Measurements from ENCODE around the gene CACNB1.
A peak's percentile ranks its signal among the peaks of the same experiment; 100 is the strongest.

CACNB1 gene

GRCh38 chr17:39239640-39240314 lies 42.3 kb upstream of the CACNB1 start:
- no peak overlapping the region for H3K4me3 ChIP-seq (ENCODE audit: control insufficient read depth, low read depth, low read length)
- TF ChIP-seq, protein P1, sequence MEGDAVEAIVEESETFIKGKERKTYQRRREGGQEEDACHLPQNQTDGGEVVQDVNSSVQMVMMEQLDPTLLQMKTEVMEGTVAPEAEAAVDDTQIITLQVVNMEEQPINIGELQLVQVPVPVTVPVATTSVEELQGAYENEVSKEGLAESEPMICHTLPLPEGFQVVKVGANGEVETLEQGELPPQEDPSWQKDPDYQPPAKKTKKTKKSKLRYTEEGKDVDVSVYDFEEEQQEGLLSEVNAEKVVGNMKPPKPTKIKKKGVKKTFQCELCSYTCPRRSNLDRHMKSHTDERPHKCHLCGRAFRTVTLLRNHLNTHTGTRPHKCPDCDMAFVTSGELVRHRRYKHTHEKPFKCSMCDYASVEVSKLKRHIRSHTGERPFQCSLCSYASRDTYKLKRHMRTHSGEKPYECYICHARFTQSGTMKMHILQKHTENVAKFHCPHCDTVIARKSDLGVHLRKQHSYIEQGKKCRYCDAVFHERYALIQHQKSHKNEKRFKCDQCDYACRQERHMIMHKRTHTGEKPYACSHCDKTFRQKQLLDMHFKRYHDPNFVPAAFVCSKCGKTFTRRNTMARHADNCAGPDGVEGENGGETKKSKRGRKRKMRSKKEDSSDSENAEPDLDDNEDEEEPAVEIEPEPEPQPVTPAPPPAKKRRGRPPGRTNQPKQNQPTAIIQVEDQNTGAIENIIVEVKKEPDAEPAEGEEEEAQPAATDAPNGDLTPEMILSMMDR (conservative IDR thresholded peaks at IDR 0.05; ENCODE audit: control insufficient read depth, insufficient read depth, low read depth, low read length): peak; percentile 42
- DNase-seq (ENCODE audit: low read depth): no peak

GRCh38 chr17:39238311-39238972 lies 41.0 kb upstream of the CACNB1 start:
- no peak overlapping the region for H3K4me3 ChIP-seq (ENCODE audit: control insufficient read depth, low read depth, low read length)
- DNase-seq (ENCODE audit: low read depth): no peak
- TF ChIP-seq, protein P1 (conservative IDR thresholded peaks at IDR 0.05; ENCODE audit: control insufficient read depth, insufficient read depth, low read depth, low read length): no peak

GRCh38 chr17:39237586-39237985 lies 40.1 kb upstream of the CACNB1 start:
- no peak for DNase-seq (ENCODE audit: low read depth)
- TF ChIP-seq, protein P1 (conservative IDR thresholded peaks at IDR 0.05; ENCODE audit: control insufficient read depth, insufficient read depth, low read depth, low read length): no peak
- no peak overlapping the region for H3K4me3 ChIP-seq (ENCODE audit: control insufficient read depth, low read depth, low read length)

DNA sequence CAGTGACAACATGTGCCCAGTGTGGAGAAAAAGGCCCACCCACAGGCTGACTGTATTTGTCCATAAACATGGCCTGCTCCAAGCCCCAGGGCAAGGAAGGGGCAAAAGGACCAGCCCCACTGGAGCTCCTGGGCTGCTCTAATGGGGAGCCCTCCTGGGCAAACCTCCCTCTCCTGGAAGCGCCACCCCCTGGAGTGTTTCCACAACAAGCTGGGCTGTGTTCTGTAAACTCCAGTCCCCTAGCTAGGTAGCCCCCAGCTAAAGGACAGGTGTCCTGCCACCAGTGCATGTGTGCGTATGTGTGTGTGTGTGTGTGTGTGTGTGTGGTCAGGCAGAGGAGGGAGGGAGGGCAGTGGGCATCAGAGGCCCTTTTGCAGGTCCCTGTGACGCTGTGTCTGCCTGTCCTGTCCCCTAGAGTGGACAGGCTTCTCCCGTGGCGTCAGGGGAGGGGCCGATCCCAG lies 39.5 kb upstream of the CACNB1 start:
- TF ChIP-seq, protein P1 (conservative IDR thresholded peaks at IDR 0.05; ENCODE audit: control insufficient read depth, insufficient read depth, low read depth, low read length): no peak
- DNase-seq (ENCODE audit: low read depth): no peak
- no peak overlapping the region for H3K4me3 ChIP-seq (ENCODE audit: control insufficient read depth, low read depth, low read length)

- no peak for DNase-seq (ENCODE audit: low read depth)
- no peak overlapping the region for H3K4me3 ChIP-seq (ENCODE audit: control insufficient read depth, low read depth, low read length)
- TF ChIP-seq, protein P1 (conservative IDR thresholded peaks at IDR 0.05; ENCODE audit: control insufficient read depth, insufficient read depth, low read depth, low read length): no peak
Measured at GRCh38 chr17:39236450-39236927, 39.0 kb upstream of the CACNB1 start.

DNA sequence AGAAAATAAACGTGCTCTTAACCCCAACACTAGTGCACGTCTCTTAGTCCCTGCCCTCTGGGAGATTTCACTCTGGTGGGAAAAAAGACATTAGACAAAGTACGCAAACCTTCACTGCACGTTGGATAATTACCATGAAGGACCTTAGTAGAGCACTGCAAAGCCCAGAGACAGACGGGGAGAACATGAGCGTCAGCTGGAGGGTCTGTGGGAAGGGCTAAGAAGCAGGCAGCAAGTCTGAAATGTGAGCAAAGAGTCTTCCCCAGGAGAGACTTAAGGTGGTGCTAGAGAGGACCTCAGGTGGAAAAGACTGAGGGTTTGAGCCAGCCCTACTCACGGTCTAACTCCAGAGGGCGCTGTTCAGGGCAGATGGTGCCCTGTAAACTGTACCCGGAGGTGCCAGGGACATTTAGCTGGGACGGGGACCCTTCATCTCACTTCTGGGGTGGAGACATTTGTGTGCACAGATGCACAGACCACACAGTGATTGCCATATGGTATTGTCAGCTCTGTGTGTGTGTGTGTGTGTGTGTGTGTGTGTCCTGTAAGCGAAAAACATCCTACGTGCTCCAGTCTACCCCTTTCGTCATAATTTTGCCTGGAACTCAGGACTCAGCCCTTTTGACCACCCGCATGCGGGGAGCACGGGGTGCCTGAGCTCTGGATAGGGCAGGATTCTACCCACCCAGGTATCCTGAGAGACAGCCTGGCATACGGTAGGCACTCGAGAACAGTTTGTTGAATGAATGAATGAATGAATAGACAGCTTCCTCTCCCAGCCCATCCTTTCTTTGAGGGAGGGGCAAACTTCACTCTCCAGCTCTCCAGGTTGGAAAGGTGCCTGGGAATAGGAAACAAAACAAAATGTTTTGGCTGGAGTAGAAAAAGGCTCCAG lies 38.3 kb upstream of the CACNB1 start:
- DNase-seq (ENCODE audit: low read depth): peak; percentile 67
- no peak overlapping the region for H3K4me3 ChIP-seq (ENCODE audit: control insufficient read depth, low read depth, low read length)
- TF ChIP-seq, protein P1 (conservative IDR thresholded peaks at IDR 0.05; ENCODE audit: control insufficient read depth, insufficient read depth, low read depth, low read length): peak; percentile 78

All from fibroblast of mammary gland (primary cell).